DMS53 treated with DMSO at 0.1 percent for 48 hours (cell line): ENCODE results near the gene SCARB1.

Experiments used
- DNase-seq: peaks from one replicate; lab custom pipeline; 2025; ENCODE audit not compliant: unreplicated experiment; lab: John Stamatoyannopoulos, UW

The SCARB1 gene

DNA sequence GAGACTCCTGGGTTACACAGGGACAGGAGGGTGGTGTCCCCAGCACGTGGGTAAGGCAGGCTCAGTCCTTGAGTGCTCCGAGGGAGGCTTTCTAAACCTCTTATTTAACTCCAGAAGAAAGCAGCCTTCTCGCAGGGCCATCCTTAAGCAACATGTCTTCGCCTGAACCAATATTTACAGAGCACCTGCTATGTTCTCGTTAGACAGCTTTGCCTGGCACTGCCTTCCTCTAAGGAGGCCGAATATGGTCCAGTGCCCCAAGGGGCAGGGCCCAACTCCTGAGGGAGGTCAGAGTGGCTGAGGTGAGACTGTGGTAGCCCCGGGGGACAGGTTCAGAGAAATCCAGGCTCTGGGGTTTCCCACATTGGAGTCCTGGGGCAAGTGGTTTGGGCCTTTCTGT lies 2.1 kb upstream of the SCARB1 start:
- DNase-seq = no peak

DNA sequence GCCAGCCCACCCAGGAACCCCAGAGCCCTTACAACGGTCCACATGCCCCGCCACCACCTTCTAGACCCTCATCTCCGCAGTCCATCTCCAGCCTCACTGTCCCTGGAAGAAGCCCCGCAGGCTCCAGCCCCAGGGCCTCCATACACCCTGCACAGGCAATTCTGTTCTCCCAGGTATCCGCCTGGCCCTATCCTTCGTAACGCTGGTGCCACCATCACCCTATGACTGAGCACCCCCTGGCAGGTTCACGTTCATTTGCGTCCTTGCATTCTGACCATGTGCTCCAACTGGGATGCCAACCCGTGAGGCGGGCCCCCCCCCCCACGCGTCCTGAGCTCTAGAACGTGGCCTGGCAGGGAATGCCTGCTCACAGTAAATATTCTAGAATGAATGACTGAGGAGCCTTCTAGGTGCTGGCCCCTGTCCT lies 675 bp upstream of the SCARB1 start:
- no peak for DNase-seq

DNA sequence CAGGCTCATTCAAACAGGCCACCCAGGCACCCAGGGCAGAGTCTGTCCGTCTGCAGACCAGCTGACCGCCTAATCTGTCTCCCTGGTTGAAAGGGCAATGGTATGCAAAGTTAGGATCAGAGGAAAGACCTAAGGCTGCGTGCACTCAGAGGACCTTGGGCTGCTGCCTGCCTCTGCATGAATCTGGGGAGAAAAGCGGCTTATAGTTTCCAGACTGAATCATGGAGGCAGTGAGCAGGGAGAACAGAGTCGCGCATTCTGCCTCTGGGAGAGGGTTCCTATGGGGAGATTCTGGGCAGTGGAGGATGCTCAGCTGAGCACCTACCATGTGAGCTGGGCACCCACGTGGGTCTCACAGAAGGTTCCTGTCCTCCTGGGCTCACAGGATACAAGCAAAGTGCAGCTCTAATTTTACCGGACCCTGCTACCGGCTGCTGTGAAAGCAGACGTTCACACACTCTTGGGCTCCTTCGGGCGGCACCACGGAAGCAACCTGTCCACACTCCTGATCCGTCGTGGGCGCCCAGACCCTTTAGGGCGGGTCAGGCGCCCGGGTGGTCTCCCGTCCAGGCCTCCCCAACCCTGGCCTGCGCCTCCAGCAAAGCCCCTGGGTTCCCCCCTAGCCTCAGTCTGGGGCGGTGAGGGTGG lies 772 bp downstream of the SCARB1 start:
- no peak for DNase-seq

DNA sequence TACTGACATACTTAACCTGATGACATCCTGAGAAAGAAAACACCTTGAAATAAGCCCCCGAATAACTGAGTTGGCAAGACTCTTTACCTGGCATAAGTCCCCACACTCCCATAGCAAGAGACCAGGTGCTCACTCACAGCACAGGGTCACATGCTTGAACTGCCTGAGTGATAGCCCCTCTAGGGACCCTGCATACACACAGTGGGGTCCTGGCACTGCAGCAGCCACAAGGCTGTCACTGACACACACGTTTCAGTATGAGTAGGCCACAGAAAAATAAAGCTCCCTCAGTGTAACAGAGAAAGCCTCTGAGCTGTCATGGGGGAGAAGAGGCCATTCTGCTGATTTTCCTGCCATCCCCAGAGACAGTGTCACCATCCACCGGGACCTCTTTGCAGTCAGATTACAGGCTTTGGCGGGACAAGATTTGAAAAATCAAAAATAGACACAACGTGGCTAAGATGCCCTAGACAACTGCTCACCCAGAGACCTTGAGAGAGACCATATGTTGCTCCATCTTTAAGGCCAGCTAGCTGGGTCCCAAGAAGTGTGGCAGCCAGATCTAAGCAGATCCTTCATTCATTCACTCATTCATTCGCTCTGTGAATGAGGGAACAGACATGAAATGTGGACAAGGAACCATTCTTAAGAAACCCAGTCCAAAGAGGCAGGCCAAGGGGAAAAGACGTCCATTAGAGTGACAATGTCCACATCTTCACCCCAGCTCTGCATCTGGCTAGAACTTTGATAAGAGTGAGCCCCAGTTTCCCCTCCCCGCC lies 1.6 kb downstream of the SCARB1 start:
- no peak for DNase-seq

DNA sequence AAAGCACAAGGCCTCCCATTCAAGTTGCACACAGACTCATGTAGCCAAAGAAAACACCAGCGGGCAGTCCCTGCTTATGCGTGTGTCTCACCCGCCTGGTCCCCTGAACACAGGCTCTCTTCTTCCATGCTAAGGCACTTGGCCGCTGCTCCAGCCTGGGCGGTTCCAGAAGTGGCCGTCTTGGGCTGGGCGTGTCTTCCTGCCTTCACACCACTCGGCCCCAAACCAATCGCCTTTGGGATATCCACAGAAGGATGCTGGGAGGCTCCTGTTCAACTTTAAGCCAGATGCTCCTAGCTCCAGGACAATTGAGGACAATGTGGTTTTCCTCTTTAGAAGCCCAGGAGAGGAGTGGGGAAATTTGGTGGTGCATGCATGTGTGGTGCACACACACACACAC lies 2.2 kb downstream of the SCARB1 start:
- no peak for DNase-seq

DNA sequence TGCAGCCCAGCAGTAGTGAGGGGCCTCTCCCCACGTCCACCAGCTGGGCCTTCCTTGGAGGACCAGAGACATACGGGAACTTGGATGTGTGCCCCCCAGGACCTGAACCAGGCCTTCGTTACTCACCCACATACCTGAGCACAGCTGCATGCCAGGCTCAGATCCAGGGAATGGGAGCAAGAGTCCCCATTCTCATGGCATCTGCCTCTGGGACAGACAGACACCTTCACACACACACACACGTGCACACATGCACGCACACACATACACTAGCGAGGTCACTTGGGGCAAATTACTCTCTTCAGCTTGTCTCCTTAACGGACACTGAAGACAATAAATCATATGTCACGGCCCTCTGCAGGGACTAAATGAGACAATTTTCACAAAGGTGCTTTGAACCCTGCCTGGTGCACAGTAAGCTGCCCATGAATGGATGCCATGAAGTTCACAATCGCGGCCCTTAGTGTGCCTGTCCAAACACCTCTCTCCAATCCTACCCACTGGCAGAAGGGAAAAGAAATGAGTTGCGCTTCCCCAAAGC lies 5.7 kb downstream of the SCARB1 start:
- DNase-seq = no peak

DNA sequence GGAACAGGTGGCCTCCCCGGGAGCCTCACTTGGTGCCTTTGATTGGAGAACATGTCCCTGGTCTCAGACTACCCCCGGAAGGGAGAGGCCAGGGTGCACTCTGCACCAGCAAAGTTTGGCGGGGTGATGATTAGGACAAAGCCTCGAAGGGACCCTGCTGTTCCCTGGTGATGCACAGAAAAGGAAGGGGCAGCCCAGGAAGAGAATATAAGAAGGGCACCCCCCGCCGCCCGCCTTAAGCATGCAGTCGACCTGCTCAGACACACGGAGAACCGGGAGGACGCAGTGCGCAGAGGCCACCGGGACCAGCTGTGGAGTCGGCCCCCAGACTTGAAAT lies 6.9 kb downstream of the SCARB1 start:
- DNase-seq = no peak

DNA sequence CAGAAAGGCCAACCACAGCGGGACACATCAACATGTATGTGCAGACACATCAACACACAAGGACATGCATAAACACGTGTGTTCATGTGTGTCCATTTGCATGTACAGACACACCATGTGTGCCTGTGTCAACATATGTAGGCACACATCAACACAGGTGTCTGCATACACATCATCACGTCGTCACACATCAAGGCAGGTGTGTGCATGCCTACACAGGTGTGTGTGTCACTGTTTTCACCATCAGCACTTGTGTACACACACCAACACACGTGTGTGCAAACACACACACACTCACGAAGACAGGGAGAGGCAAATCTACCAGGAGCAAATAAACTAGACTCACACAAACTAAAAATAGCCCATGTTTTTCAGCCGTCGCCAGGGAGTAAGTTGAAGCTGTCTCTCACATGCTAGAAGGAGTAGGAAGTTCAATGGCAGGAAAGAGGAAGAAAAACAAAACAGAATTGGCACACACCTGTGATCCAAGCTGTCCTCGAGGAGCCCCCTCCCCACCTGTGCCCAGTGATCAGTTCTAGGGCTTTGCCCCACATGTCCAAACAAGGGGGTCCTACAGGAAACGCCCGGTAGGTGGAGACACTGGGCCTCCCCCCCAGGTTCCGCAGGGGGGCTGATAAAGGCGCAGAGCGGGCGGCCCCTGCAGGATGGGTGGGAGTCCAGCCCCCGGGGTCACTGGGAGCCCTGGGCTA lies 7.4 kb downstream of the SCARB1 start:
- no peak for DNase-seq

DNA sequence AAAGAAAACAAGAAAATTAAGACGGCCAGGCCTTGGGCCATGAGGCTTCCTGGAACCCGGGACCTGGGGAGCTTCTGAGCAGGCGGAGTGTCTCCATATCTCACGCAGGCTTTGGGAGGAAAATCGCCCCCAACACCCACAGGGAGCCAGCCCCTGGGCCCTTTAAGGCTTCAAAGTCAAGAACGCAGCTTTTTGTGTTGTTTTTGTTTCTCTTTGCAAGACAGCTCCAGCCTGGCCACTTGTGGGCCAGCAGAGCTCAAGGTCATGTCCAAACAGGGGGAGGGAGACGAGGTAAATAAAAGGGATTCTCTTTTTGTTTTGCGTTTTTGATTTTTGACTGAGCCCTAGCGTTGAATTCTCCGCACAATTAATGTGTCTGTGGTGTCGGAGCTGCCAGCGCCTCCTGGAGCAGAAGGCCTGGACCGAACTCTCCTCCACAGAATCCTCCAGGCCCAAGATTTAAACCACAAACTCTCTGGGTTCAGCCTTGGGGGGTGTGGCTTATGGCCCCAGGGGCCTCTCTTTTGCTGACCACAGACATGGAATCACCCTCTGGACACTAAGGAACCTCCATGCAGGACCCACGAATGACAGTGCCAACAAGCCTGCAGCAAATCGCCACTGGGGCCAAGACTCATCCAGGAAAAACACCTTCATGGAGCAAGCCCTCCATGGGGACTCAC lies 8.2 kb downstream of the SCARB1 start:
- no peak for DNase-seq

DNA sequence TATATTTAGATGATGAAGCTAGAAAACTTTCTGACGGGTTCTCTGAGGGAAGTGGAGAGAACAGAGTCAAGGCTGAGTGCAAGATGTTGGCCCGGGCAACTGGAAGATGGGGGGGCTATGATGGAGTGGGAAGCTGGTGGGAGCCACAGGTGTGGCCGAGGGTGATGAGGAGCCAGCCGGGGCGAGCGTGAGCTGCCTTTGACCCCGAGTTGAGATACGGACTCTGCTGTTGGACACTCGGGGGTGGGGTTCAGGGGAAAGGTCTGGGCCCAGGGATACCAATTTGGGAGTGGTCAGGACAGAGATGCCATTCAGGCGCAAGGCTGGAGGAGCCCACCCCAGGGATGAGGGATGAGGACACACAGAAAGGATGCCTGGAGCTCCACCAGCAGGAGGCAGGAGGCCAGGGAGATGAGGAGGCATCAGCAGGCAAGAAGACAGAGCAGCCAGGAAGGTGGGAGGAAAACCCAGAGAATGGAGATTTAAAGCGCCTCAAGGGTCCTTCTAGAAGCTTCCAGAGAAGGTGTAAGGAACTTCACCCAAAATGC lies 9.0 kb downstream of the SCARB1 start:
- DNase-seq = no peak

DNA sequence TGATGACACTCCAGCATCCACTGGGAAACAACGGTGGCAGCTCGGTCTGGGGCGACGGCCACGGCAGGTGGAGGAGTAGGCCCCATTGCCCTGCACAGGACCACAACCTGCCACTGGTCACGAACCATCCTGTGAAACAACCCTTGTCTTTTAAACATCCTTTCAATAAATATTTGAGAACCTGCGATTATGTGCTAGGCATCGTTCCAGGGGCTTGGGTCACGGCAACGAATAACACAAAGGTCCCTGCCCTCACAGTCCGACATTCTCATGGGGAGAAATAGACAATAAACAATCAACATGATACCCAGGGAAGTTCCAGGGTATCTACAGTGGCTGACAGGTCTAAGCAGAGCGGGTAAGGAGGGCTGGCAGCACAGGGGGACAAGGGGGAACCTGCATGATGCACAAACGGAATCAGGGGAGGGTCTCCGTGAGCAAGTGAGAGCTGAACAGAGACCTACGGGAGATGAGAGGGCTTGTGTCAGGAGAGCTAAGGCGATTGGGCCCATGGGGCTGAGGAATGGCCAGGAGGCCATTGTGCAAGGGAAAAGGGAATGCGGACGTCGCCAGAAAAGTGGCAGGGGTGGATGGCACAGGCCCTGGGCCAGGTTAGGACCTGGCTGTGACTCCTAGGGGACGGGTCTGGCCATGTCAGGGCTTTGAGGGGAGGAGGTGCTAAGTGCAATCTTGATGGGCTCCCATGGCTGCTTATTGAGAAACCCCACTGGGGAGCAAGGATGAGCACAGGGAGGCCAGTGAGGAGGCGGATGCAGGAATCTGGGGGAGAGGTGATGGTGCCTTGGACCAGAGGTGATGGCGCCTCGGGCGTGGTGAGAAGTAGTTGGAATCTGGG lies 9.7 kb downstream of the SCARB1 start:
- DNase-seq = no peak

DNA sequence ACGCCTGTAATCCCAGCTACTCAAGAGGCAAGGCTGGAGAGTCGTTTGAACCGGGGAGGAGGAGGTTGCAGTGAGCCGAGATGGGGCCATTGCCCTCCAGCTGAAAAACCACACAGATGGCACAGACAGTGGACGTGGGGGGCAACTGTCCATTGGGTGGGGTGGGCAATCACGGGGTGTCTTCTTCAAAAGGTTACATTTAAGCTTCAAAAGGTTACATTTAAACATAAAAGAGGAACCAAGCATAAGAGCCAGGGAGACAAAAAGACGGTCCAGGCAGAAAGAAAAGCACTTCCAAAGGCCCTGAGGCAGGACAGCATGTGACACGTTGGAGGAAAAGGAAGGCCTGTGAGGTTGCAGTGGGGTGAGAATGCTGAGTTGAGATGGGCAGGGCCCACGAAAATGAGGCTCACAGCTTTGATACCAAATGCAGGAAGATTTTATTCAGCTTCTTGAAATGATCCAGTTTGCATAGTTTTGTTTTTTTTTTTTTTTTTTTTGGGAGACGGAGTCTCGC lies 10.7 kb downstream of the SCARB1 start:
- no peak for DNase-seq

DNA sequence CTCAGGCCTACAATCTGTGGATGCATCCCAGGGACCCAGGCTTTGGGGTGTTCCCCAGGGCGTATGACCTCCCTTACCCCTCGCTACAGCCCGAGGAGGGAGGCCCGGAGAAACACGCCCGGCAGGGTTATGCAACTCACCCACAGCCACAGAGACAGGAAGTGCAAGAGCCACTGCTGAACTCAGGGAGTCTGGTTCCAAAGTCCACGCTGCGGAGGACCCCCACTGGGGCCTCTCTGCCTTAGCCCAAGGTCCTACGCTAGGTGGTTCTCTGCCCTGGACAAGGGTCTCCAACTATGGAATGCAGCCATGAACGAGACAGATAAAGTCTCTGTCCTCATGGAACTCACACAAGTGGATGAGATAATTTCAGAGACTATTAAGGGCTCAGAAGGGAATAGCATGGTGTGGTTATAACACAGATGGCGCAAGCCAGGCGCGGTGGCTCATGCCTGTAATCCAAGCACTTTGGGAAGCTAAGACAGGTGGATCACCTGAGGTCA lies 11.3 kb downstream of the SCARB1 start:
- DNase-seq = no peak

DNA sequence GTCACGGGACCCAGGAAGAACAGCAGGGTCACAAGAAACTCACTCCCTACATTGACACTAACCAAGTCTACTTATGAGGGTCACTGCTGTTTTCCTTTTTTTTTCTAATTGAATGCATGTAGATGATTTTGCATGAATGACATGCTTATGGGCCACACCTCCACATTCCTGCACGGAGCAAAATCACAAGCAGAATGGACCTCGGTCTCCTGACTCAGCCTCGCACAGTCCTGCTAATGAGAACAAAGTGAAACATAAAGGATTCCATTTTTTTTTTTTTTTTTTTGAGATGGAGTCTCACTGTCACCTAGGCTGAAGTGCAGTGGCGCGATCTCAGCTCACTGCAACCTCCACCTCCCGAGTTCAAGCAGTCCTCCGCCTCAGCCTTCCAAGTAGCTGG lies 12.3 kb downstream of the SCARB1 start:
- DNase-seq = no peak

DNA sequence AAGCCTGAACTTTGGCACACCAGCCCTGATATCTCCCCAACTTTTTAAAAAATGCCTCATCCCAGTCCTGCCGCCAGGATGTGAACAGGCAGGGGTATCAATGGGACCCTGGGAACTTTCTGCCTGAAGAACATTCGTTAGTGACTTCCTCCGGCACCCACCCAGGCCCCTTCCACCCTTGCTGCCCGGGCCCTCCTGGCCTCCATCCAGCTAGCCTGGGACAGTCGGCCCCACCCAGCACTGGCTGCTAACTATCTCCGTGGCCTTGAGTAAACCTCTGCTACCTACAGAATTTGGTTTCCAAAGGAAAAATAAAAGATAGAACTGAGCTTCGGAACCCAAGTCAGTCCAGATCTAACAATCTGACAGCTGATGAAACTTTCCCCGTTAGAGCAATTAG lies 14.3 kb downstream of the SCARB1 start:
- no peak for DNase-seq

DNA sequence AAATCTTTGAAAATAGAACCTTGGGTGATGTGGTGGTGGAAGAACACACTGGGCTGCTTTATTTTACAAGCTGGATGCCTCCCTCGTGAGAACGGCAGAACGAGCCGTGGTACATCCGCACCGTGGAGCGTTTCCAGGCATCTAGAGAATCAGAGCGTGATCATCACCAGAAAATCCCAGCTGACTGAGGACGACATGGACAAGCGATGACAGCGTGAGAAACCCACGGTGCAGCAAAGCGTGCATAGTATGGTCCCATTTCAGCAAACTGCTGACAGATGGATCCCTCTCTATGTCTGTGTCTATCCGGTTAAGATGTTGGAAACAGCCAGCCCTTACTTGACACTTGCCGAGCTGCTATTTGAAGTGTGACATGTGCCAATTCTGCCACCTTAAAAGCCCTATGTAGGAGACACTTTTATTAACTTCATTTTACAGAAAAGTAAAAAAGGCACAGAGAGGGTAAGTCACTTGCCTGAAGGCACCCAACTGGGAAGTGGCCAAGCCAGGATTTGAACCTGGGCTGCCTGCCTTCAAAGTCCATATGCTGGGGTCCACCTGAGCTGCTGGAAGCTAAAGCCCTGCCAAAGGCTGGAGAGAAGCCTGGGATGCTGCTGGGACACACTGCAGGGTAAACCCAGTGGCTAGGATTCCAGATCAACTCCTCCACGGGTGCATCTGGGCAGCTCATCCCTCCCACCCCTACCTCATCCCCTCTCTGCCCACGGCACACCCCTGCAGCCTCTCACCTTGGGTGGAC lies 14.9 kb downstream of the SCARB1 start:
- no peak for DNase-seq

DNA sequence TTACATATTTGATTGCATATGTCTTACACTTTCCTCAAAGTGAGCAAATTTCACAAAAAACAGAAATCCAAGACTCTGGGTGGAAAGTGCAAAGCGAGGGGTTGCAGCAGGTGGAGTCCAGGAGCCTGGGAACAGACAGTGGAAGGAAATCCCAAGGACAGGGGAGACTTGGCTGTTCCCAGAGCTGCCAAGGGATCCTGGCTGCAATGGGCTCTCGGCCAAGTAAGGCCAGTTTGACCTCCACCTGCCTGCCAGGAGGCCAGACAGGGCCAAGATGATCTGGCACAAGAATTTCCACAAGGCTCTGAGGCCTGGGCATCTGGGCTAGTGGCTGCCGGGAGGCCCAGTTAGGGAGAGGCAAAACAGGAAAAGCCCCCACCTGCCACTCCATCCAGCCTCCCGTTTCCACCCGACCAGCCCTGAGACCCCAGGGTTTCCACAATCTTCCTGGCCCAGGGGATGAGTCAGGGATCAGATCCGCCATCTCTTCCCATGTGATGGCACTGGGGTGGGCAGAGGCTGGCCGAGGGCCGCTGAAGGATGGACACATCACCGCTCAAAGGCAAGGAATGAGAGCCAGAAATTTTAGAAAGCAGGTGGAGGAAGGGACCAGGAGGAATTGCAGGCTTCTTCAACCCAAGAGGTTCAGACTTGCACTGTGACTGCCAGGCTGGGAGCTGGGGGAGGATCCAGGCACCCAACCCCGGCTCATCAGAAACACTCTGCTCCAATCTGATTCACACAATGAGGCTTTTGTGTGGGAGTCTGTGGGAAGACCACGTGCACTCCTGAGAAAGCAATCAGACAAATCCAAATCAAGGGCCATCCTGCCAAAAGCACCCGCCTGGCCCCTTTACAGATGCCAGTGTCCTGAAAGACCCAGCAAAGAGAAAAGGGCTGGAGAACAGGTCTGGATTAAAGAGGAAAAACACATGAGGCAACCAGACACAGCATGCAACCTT lies 16.3 kb downstream of the SCARB1 start:
- no peak for DNase-seq
